Measurements from ENCODE around the gene DHX36. TPM values are rescaled to one million over a fixed set of nuclear protein-coding genes. Genes with fewer than 3 reads are reported as not detected.

DHX36 gene
- total and polyA plus RNA-seq, 10 donors: 27.4 to 106 (median 70.8) TPM

- intact Hi-C loops (cut with DNase I; ENCODE audit: low total_unique reads): no loop called here
- 87 to 96% (median 90%) methylated on average over 6 of the region's 6 CpGs for WGBS, 5 donors
Measured at GRCh38 chr3:154240235-154240634, 84.1 kb downstream of the DHX36 start.

DNA sequence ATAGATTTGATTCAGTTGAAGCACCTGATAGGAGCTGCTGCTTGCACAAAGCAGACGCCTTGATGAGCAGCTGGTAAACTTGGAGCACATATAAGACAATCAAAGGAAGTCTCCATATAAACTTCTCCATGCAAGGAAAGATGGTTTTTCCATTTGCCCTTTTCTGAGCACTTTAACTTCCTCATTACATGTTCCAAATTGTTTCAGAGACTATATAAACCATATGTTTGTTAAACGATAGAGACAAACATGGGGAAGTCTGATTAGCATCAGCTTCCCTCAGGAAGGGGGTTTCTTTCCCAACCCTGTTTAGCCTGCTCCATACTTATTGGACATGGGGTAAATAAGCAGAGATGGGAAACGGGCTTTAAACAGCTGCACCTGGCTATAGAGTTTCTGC lies 88.0 kb downstream of the DHX36 start:
- TF ChIP-seq POLR2A (IDR thresholded peaks at IDR 0.05): no peak
- intact Hi-C loops (cut with DNase I; ENCODE audit: low total_unique reads): no loop called here
- no peaks in the 10 kb centered on the region for H3K36me3 ChIP-seq
- no peak overlapping the region for H3K4me3 ChIP-seq
- no peaks in the 10 kb centered on the region for H3K27me3 ChIP-seq (replicated peaks in 1 of 7)
- H3K4me1 ChIP-seq: no peaks in the 10 kb centered on the region
- no peak overlapping the region for H3K27ac ChIP-seq
- H3K9me3 ChIP-seq: no peaks in the 10 kb centered on the region
- WGBS, 5 donors: 38 to 56% (median 42%) methylated on average over 3 of the region's 3 CpGs
- DNase-seq: no peak

More at GRCh38 chr3:154240235-154240634, 84.1 kb downstream of the DHX36 start:
- Histone ChIP-seq H3K4me3 (no peak overlapping the region), H3K27me3 (replicated peaks in 1 of 7) (no peaks in the 10 kb centered on the region), H3K27ac (no peak overlapping the region), H3K4me1 (no peaks in the 10 kb centered on the region), H3K9me3 (no peaks in the 10 kb centered on the region), H3K36me3 (no peaks in the 10 kb centered on the region)
- TF ChIP-seq POLR2AphosphoS5 (IDR thresholded peaks at IDR 0.05) (no peak), POLR2A (IDR thresholded peaks at IDR 0.05) (no peak)
- TF ChIP-seq, protein P1, sequence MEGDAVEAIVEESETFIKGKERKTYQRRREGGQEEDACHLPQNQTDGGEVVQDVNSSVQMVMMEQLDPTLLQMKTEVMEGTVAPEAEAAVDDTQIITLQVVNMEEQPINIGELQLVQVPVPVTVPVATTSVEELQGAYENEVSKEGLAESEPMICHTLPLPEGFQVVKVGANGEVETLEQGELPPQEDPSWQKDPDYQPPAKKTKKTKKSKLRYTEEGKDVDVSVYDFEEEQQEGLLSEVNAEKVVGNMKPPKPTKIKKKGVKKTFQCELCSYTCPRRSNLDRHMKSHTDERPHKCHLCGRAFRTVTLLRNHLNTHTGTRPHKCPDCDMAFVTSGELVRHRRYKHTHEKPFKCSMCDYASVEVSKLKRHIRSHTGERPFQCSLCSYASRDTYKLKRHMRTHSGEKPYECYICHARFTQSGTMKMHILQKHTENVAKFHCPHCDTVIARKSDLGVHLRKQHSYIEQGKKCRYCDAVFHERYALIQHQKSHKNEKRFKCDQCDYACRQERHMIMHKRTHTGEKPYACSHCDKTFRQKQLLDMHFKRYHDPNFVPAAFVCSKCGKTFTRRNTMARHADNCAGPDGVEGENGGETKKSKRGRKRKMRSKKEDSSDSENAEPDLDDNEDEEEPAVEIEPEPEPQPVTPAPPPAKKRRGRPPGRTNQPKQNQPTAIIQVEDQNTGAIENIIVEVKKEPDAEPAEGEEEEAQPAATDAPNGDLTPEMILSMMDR (IDR thresholded peaks at IDR 0.05 in 8 of 11, conservative IDR thresholded peaks at IDR 0.05 in 3 of 11): no peak
- DNase-seq: no peak

- intact Hi-C loops (cut with DNase I; ENCODE audit: low total_unique reads): no loop called here
Measured at GRCh38 chr3:154235330-154235729, 89.0 kb downstream of the DHX36 start.

DNA sequence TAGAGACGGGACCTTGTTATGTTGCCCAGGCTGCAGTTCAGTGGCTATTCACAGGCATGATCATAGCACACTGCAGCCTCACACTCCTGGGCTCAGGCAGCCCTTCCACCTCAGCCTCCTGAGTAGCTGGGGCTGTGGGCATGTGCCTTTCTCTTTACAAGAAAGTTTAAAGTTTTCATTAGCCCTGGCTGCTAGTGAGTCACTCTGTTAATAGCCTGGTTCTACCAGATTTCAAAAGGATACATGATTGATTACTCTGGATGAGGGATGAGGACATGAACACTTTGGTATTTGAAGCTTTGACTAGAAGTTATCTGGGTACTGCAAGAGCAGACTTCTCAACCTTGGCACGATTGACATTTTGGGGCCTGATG lies 95.1 kb downstream of the DHX36 start:
- no peaks in the 10 kb centered on the region for H3K27me3 ChIP-seq (replicated peaks in 1 of 7)
- TF ChIP-seq POLR2AphosphoS5 (IDR thresholded peaks at IDR 0.05): no peak
- TF ChIP-seq, protein P1 (IDR thresholded peaks at IDR 0.05 in 8 of 11, conservative IDR thresholded peaks at IDR 0.05 in 3 of 11): no peak
- TF ChIP-seq POLR2A (IDR thresholded peaks at IDR 0.05): no peak
- no peaks in the 10 kb centered on the region for H3K36me3 ChIP-seq
- no peak overlapping the region for H3K4me3 ChIP-seq
- WGBS, 5 donors: 77 to 94% (median 90%) methylated on average over 2 of the region's 2 CpGs
- no peak overlapping the region for H3K27ac ChIP-seq
- no peak for DNase-seq
- intact Hi-C loops (cut with DNase I; ENCODE audit: low total_unique reads): no loop called here
- H3K9me3 ChIP-seq: no peaks in the 10 kb centered on the region
- peaks cover 0 to 9% (median 2%) of the 10 kb centered on the region in 6 donors for H3K4me1 ChIP-seq

More at GRCh38 chr3:154235330-154235729, 89.0 kb downstream of the DHX36 start:
- DNase-seq: no peak
- H3K27ac ChIP-seq: no peak overlapping the region
- 95 to 100% (median 97%) methylated on average over 1 of the region's 1 CpG for WGBS, 5 donors
- H3K36me3 ChIP-seq: no peaks in the 10 kb centered on the region
- TF ChIP-seq, protein P1 (IDR thresholded peaks at IDR 0.05 in 8 of 11, conservative IDR thresholded peaks at IDR 0.05 in 3 of 11): no peak
- TF ChIP-seq POLR2A (IDR thresholded peaks at IDR 0.05) (no peak), POLR2AphosphoS5 (IDR thresholded peaks at IDR 0.05) (no peak)
- H3K9me3 ChIP-seq: no peaks in the 10 kb centered on the region
- H3K27me3 ChIP-seq (replicated peaks in 1 of 7): no peaks in the 10 kb centered on the region
- no peak overlapping the region for H3K4me3 ChIP-seq
- H3K4me1 ChIP-seq: no peaks in the 10 kb centered on the region
